PFSK-1 (cell line): ENCODE results near the gene ZSCAN1.

Experiments
- FOXP2 ChIP-seq: optimal IDR thresholded peaks from 2 replicates; pipeline ENCODE3; 2011; ENCODE audit warnings: borderline replicate concordance, control low read depth, inconsistent platforms; ENCODE audit not compliant: insufficient read depth; ENCODE audit errors: extremely low read length, extremely low read depth
- POLR2AphosphoS5 ChIP-seq: IDR thresholded peaks from 2 replicates; pipeline ENCODE4 v1.6.1; 2012; ENCODE audit warnings: low read depth, mild to moderate bottlenecking, control low read depth, low read length, moderate library complexity
- REST ChIP-seq, 2 experiments: IDR thresholded peaks; 2 replicates each; pipeline versions ENCODE4 v1.6.1 to v1.8.0; 2011 to 2012; ENCODE audit warnings: low read depth in 2 of 2, low read length in 2 of 2, control low read depth in 1 of 2, inconsistent platforms in 1 of 2, mild to moderate bottlenecking in 1 of 2, moderate library complexity in 1 of 2; ENCODE audit not compliant: insufficient read depth in 1 of 2
- SIN3A ChIP-seq: IDR thresholded peaks from 2 replicates; pipeline ENCODE4 v1.6.1; 2012; ENCODE audit warnings: mild to moderate bottlenecking, low read length, moderate library complexity, borderline replicate concordance; ENCODE audit not compliant: insufficient read depth
- TAF1 ChIP-seq: IDR thresholded peaks from 2 replicates; pipeline ENCODE4 v1.6.1; 2012; ENCODE audit warnings: low read length, control low read depth, borderline replicate concordance; ENCODE audit not compliant: insufficient read depth

The ZSCAN1 gene

GRCh38 chr19:58059671-58060078, 25.9 kb downstream of the ZSCAN1 start:
- TF ChIP-seq TAF1 (no peak), POLR2AphosphoS5 (no peak), REST (IDR thresholded peaks at IDR 0.05; ENCODE audit: insufficient read depth in 1 of 2, low read depth in 2 of 2, low read length in 2 of 2) (no peak), FOXP2 (no peak), SIN3A (no peak)

- no peak for TF ChIP-seq REST (IDR thresholded peaks at IDR 0.05; ENCODE audit: insufficient read depth in 1 of 2, low read depth in 2 of 2, low read length in 2 of 2)
- TF ChIP-seq SIN3A: no peak
- TF ChIP-seq POLR2AphosphoS5: no peak
- TF ChIP-seq TAF1: no peak
- no peak for TF ChIP-seq FOXP2
Observed at GRCh38 chr19:58060231-58060630, 26.4 kb downstream of the ZSCAN1 start.

DNA sequence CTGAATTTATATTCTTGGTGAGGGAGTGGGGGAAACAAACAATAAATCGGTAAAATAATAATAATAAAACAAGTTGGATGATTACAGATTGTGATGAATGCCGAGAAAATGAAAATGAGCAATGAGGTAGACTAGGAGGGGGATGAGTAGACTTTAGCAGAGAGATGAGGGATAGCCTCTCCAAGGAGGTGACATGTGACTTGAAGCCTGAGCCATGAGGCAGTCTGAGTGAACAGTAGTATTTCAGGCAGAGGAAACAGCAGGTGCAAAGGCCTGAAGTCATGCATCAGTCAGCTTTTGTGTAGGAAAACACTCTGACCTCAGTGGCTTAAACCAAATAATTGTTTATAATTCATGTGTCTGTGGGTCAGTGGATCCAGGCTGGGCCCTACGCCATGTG, 29.9 kb downstream of the ZSCAN1 start:
- no peak for TF ChIP-seq TAF1
- no peak for TF ChIP-seq FOXP2
- TF ChIP-seq REST (IDR thresholded peaks at IDR 0.05; ENCODE audit: insufficient read depth in 1 of 2, low read depth in 2 of 2, low read length in 2 of 2): no peak
- no peak for TF ChIP-seq POLR2AphosphoS5
- TF ChIP-seq SIN3A: no peak

DNA sequence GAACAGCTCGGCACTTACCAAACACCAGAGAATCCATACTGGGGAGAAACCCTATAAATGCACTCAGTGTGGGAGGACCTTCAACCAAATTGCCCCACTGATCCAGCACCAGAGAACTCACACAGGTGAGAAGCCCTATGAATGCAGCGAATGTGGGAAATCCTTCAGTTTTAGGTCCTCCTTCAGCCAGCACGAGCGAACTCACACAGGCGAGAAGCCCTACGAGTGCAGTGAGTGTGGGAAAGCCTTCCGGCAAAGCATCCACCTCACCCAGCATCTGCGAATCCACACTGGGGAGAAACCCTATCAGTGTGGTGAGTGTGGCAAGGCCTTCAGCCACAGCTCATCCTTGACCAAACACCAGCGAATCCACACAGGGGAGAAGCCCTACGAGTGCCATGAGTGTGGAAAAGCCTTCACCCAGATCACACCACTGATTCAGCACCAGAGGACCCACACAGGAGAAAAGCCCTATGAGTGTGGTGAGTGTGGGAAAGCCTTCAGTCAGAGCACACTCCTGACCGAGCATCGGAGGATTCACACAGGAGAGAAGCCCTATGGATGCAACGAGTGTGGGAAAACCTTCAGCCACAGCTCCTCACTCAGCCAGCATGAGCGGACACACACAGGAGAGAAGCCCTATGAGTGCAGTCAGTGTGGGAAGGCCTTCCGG, 33.6 kb downstream of the ZSCAN1 start:
- no peak for TF ChIP-seq SIN3A
- TF ChIP-seq TAF1: no peak
- no peak for TF ChIP-seq POLR2AphosphoS5
- no peak for TF ChIP-seq FOXP2
- TF ChIP-seq REST (IDR thresholded peaks at IDR 0.05; ENCODE audit: insufficient read depth in 1 of 2, low read depth in 2 of 2, low read length in 2 of 2): no peak
